AG04450 (cell line): ENCODE data around the gene TSPOAP1. TPM values are rescaled to one million over a fixed set of nuclear protein-coding genes. Genes with fewer than 3 reads are reported as not detected.

Source experiments
- CTCF ChIA-PET: fragments of 300-600, 350-600 bp; formaldehyde crosslinking; extraction: SDS; loops from one replicate; lab custom pipeline; 2022; ENCODE audit warnings: antibody characterized with exemption, inconsistent platforms; lab: Charles Lee
- POLR2A ChIA-PET: fragments of 350-600 bp; formaldehyde crosslinking; extraction: SDS; loops from one replicate; lab custom pipeline; 2021; ENCODE audit warnings: antibody characterized with exemption, inconsistent platforms; lab: Yijun Ruan, JAX
- DNase-seq: peaks from one replicate; pipeline ENCODE4 v3.0.0-alpha.2; 2011; ENCODE audit warnings: low read depth, low spot score
- H3K27ac ChIP-seq: one replicate; pipeline ENCODE4 v1.5.1; 2012; ENCODE audit warnings: low read depth, low read length, control low read depth
- H3K27me3 ChIP-seq: one replicate; pipeline ENCODE4 v1.6.0; 2012; ENCODE audit warnings: low read length; ENCODE audit not compliant: control insufficient read depth, insufficient read depth
- H3K4me3 ChIP-seq: 2 replicates; pipeline ENCODE4 v1.5.1; 2011; ENCODE audit warnings: mild to moderate bottlenecking, low read depth, low read length, control low read depth
- H3K9me3 ChIP-seq: 2 replicates; pipeline ENCODE4 v1.5.1; 2012; ENCODE audit warnings: low read length; ENCODE audit not compliant: control insufficient read depth, insufficient read depth
- polyA plus RNA-seq: library from polyadenylated mRNA; depleted of rRNA; stranded (reverse); fragments of >200 nt; gene quantifications from 2 replicates; pipeline ENCODE4 v1.2.3, GENCODE V29; 2011
- TF ChIP-seq, protein P1 (sequence below): IDR thresholded peaks from 2 replicates; pipeline ENCODE4 v1.5.1; 2011; ENCODE audit warnings: low read depth, low read length, control low read depth, inconsistent platforms

Gene TSPOAP1
- polyA plus RNA-seq, 1 experiment = 1.7 TPM

DNA sequence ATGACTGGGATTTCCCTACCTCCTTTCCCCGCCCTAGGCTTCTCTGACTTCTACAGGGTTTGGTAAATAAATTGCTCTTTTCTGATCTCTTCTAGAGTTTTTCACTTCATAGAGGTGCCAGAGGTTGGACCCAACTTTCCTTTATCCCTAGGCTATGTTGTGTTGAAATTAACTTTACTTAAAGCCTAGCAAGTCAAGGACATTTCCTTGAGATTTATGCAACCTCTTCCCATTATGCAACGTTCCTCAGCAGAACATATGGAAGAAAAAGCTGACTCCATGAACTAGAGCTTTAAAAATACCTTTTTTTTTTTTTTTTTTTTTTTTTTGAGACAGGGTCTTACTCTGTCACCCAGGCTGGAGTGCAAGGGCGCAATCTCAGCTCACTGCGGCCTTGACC lies 63.3 kb downstream of the TSPOAP1 start:
- no peak for DNase-seq
- ChIA-PET CTCF (no interaction called here), POLR2A (no interaction called here)
- no peak overlapping the region for H3K4me3 ChIP-seq
- no peak overlapping the region for H3K27ac ChIP-seq
- no peaks in the 10 kb centered on the region for H3K9me3 ChIP-seq
- TF ChIP-seq, protein P1, sequence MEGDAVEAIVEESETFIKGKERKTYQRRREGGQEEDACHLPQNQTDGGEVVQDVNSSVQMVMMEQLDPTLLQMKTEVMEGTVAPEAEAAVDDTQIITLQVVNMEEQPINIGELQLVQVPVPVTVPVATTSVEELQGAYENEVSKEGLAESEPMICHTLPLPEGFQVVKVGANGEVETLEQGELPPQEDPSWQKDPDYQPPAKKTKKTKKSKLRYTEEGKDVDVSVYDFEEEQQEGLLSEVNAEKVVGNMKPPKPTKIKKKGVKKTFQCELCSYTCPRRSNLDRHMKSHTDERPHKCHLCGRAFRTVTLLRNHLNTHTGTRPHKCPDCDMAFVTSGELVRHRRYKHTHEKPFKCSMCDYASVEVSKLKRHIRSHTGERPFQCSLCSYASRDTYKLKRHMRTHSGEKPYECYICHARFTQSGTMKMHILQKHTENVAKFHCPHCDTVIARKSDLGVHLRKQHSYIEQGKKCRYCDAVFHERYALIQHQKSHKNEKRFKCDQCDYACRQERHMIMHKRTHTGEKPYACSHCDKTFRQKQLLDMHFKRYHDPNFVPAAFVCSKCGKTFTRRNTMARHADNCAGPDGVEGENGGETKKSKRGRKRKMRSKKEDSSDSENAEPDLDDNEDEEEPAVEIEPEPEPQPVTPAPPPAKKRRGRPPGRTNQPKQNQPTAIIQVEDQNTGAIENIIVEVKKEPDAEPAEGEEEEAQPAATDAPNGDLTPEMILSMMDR = no peak
- peaks cover 11% of the 10 kb centered on the region for H3K27me3 ChIP-seq

DNA sequence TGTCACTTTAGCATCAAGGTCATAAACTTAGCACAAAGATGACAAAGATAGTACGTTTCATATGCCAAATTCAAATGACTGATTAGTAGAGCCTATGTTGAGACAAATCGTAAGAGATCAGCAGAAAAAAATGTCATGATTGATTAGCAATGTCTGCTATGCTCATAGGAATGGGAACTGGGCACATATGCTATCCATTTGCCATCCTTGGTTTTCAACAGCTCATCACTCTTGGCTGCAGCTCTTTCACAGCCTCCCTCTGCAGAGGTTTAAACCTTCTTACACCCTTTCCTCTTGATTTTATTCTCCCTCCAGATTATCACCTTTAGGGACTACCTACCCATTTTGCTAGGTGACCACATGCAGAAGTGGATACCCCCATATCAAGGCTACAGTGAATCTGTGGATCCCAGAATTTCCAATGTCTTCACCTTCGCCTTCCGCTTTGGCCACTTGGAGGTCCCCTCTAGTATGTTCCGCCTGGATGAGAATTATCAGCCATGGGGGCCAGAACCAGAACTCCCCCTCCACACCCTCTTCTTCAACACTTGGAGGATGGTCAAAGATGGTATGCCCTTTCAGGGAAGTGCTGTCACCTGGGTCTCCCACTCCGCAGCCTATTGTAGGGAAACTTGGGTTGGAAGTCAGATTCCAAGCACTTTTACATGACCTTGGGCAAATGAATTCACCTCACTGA lies 64.0 kb downstream of the TSPOAP1 start:
- no peak overlapping the region for H3K27ac ChIP-seq
- DNase-seq = no peak
- POLR2A ChIA-PET = no interaction called here

DNA sequence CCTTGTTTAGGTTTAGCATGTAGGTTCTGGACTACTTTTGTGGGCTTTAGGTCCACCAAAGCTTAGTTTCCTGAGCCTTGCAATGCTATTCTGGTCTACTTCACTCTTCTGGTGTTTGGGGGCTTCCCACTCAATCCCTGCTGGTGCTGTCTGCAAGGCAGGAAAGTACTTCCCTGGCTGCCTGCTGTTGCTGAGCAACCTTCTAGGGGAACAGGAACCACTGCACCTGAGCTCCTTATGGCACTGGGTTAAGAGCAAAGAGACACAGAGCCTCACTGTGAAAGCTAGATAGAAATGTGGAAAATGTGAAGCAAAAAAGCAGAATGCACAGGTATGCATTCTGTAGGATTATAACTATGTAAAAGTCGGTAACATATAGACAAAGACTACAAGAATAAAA lies 64.8 kb downstream of the TSPOAP1 start:
- ChIA-PET CTCF (interaction anchor here (1.8 kb wide), 1 partner anchor 14 kb away, joined by 6 read pairs; no protein-coding TSS in a partner anchor), POLR2A (no interaction called here)
- H3K9me3 ChIP-seq = no peaks in the 10 kb centered on the region
- H3K27me3 ChIP-seq = peaks cover 8% of the 10 kb centered on the region
- TF ChIP-seq, protein P1 = no peak
- no peak for DNase-seq
- no peak overlapping the region for H3K4me3 ChIP-seq
- H3K27ac ChIP-seq = no peak overlapping the region

More for the DNA sequence above, 64.0 kb downstream of the TSPOAP1 start:
- TF ChIP-seq, protein P1 = no peak
- Histone ChIP-seq H3K4me3 (no peak overlapping the region), H3K9me3 (no peaks in the 10 kb centered on the region), H3K27me3 (peaks cover 11% of the 10 kb centered on the region)
- CTCF ChIA-PET = interaction anchor here (1.8 kb wide), 1 partner anchor 15 kb away, joined by 6 read pairs; no protein-coding TSS in a partner anchor

DNA sequence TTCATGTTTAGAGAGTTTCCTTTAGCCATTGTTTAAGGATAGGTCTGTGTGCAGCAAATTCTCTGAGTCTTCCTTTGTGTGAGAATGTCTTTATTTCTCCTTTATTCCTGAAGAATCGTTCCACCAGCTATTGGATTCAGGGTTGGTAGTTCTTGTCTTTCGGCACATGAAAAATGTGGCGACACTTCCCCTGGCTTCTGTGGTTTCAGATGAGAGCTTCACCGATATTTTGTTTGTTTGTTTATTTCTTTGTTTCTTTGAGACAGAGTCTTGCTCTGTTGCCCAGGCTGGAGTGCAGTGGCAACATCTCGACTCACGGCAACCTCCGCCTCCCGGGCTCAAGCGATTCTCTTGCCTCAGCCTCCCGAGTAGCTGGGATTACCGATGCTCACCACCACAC lies 66.4 kb downstream of the TSPOAP1 start:
- no peaks in the 10 kb centered on the region for H3K9me3 ChIP-seq
- no peak overlapping the region for H3K4me3 ChIP-seq
- DNase-seq = no peak
- CTCF ChIA-PET = no interaction called here
- POLR2A ChIA-PET = interaction anchor here (0.6 kb wide), 1 partner anchor 108 kb away, joined by 8 read pairs; no protein-coding TSS in a partner anchor
- no peak overlapping the region for H3K27ac ChIP-seq
- TF ChIP-seq, protein P1 = no peak
- H3K27me3 ChIP-seq = peaks cover 7% of the 10 kb centered on the region

DNA sequence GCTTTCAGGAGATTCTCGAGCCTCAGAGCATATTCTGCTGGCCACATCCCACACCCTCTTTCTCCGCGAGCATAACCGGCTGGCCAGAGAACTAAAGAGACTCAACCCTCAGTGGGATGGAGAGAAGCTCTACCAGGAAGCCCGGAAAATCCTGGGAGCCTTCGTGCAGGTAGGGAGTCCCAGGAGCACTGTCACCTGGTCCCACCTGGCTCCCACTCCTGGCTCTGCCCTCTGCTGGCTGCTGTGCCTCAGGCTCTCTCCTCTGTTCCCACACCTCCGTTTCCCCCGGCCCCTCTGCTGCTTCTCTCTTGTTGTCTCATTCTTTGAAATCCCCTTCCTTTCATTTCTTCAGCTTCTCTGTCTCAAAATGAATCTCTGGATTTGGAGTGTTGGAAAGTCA lies 73.8 kb downstream of the TSPOAP1 start:
- H3K27me3 ChIP-seq = peaks cover 27% of the 10 kb centered on the region
- ChIA-PET CTCF (interaction anchor here (0.6 kb wide), 1 partner anchor 118 kb away, joined by 3 read pairs; no protein-coding TSS in a partner anchor), POLR2A (no interaction called here)
- TF ChIP-seq, protein P1 = no peak
- peaks cover 2% of the 10 kb centered on the region; the same call in 1 of the 2 replicates for H3K9me3 ChIP-seq
- H3K27ac ChIP-seq = no peak overlapping the region
- DNase-seq = no peak
- H3K4me3 ChIP-seq = no peak overlapping the region
